ENCODE results near the gene KCNQ1.

The KCNQ1 gene

GRCh38 chr11:2708757-2709281 is 264.0 kb downstream of the KCNQ1 start:
- no peak for DNase-seq

GRCh38 chr11:2709429-2709828 is 264.6 kb downstream of the KCNQ1 start:
- no peak for DNase-seq

DNA sequence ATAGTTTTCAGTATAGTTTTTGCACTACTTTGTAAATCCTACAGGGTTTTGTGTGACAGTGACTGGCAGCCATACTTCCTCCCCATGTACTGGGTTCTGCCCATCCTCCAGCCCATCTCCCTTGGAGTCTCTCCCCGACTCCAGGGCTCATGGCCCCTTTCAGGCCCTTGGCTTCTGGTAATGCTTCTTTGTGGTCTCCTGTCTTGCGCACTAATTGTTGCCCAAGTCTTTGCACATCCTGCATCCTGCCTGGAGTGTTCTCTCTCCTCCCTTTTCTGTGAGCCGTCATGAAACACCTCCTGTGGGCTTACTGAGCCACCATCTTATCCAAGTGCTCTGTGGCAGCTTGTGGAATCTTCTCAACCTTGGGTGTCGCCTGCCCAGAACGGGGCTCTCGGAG is 266.4 kb downstream of the KCNQ1 start:
- no peak for DNase-seq

- DNase-seq = no peak
Observed at GRCh38 chr11:2713094-2713493, 268.3 kb downstream of the KCNQ1 start.

DNA sequence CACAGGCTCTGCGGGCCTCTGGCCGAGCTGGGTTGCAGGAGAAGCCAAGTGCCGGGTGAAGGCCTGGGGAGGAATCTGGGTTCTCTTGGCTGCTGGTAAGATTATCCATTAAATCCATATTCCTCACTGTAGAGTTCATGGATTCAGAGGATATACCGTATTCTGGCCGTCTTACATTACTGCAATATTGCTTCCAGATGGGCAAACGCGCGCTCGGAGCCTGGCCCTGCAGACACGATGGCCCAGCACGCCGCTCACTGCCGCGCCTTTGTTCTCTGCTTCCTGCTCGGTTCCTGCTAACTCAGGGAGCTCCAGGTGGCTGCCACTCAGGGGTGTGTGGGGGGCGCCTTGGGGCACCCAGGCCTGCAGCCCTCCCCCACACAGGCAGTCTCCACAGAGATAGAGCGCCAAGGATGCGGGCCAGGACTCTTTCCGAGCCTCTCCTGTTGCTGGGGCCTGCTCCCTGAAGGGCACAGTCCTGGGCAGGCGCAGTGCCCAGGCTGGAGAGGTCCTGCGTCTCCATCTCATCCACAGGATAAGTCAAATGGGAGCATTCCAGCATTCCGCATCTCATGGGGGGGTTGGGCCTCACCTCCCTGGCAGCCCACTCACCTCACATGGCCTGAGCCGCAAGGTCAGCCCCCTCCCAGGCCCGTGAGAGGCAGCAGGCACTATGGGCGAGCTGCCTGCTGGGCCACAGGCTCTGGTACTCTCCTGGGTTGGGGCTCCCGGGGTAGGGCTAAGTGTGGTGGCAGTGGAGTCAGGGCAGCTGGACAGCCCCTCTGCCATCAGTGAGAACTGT is 269.1 kb downstream of the KCNQ1 start:
- no peak for DNase-seq

DNA sequence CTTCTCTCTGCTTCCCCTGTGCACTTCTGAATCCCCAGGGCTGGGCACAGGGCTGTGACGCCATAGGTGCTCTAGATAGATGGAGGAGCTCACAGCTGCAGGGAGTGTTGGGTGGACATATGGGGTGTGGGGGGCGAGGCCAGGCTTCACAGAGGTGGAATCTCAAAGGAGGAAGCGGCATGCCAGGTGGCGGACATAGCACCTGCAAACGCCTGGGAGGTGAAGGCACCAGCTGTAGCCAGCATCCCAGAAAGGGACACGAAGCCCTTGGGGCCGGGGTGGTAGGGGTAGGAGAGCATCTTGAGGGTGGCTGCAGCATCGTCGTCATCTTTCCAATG is 269.6 kb downstream of the KCNQ1 start:
- no peak for DNase-seq

DNA sequence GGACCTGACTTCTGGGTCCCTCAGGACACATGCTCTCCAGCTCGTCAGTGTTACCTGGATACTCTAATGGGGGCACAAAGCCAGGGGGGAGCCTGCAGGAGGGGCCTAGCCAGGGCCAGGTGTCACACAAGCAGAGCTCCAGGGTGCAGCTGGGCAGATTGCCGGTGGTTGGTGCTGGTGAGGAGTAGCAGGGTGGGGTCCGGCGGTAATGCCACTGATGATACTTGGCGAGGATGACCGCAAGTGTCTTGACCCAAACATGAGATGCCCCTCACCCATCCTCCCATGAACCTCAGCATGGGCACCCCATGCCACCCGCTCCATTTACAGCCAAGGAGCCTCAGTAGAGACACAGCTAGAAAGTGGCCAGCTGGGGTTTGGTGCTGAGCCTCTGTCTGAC is 270.1 kb downstream of the KCNQ1 start:
- no peak for DNase-seq

DNA sequence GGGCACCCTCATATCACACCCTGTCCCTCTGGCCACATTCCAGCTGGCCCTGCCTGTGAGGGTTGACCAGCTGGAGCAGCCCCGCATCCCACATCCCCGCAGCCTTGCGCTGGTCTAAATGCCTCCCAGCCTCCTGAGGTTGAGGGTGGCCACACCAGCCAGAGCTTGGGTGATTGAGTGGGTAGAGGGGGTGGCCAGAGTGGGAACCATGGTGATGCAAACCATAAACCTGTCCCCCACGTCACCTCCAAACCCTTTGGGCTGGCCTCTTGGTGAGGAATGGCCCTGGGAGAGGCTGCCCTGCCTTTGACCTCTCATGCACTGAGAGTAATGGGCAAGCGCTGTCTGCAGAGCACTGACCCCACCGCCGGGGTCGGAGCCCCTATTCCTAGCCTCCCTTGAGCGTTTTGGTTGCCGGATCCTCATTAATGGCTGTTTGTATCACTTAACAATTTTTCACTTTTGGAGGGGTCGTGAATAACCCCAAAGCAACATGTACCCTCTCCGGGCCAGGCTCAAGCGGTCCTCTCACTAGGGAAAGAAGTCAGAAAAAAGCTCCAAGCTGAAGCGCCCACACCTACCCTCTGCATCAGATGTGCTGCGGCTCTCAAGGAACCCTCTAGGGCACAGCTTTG is 271.0 kb downstream of the KCNQ1 start:
- DNase-seq = no peak

GRCh38 chr11:2716376-2717095 is 271.7 kb downstream of the KCNQ1 start:
- no peak for DNase-seq

DNA sequence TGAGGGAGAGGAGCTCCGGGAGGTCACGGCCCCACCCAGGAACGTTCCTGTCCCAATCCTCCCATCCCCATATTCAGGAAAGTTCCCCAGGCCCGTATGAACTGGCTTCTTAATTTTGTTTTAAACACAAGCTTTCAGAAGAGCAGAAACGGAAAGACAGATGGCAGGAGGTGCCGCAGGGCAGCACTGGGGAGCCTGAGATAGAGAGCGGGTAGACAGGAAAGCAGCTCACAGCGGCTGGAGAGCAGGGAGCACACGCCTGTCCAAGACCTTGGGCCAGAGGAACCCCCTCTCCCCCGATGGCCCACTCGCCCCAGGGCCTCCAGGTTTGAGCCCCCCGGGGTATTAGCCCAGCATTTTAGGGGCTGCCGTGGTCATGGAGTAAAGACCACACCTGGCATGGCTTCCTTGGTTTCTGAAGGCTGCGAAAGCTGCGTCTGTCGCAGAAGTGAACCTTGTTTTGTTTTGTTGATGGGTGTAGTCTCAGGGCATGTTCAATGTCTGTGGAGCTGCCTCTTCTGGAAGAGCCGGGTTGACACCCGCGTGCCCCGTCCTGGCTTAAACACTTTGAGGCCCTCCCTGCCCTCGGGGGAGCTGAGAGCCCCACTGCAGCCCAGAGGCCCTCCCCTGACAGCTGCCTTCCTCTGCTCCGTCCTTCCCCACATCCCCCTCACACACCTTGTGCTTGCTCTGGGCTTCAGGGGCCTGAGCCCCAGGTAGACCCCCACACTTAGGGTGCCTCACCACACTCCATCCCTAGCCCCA is 272.9 kb downstream of the KCNQ1 start:
- DNase-seq = no peak

- DNase-seq = no peak
Observed at GRCh38 chr11:2718817-2719438, 274.1 kb downstream of the KCNQ1 start.

- DNase-seq = no peak
Observed at GRCh38 chr11:2719831-2720590, 275.2 kb downstream of the KCNQ1 start.

GRCh38 chr11:2721210-2721916 is 276.6 kb downstream of the KCNQ1 start:
- DNase-seq = no peak

DNA sequence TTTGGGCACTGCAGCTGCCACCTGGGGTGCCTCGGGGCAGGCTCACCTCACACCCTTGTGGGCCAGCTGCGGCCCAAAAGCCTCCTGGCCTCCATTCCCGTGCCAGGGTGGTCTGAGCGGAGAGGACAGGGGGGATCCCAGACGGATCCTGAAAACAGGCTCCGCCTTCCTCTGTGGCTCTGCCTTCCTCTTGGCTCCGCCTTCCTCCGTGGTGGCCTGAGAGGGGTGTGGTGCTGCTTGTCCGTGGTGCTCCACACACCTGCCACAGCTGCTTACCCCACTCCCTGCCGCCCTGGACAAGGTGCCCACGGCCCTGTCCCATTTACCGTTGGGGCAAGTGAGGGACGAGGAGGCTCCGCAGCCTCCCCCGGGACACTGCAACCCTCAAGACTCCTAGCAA is 278.1 kb downstream of the KCNQ1 start:
- no peak for DNase-seq

DNA sequence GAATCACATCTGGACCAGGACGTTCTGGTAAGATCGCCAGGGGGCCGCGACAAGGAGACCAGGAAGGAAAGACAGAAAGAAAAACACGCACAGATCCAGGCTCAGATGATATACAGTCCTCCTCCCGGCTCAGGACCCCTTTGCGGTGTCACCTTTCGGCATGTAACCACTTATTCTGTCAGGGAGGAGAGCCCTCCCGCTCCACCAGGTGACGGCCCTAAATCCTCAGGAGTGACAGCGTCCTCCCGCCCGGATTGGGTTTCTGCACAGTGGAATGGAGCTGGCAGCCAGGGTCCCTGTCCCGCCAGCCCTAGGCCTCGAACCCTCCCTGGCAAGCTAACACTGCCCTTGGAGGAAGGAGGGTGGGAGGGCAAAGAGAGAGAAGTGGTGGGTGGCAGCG is 279.3 kb downstream of the KCNQ1 start:
- no peak for DNase-seq

DNA sequence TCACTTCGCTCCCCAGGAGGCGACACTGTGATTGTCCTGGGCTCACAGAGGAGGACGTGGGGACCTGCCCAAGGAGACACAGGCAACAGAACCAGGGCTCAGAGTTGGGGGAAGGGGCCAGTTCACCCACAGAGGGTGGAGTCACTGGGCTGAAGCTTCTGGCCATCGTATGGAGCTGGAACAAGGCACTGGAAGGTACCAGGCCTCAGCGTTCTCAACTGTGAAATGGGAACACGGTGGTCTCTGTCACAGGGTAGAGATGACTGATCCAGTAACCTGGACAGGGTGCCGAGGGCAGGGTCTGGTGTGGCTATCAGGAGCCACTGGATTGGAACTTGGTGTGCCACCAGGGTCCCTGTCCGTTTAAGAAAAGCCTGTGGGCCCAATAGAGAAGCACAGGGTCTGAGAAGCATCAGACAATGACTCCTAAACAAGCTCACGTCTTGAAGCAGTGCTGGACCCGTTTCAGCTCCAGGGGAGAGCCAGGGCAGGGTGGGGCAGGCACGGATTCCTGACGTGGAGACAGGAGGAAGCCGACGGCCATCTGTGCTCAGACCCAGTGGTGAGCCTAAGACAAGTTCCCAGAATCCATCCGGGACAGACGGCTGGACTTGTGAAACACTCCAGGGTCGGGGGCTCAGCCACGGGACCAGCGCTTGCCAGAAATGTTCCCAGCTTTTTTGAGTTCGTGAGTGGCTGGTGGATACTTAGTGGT is 280.0 kb downstream of the KCNQ1 start:
- DNase-seq = no peak

DNA sequence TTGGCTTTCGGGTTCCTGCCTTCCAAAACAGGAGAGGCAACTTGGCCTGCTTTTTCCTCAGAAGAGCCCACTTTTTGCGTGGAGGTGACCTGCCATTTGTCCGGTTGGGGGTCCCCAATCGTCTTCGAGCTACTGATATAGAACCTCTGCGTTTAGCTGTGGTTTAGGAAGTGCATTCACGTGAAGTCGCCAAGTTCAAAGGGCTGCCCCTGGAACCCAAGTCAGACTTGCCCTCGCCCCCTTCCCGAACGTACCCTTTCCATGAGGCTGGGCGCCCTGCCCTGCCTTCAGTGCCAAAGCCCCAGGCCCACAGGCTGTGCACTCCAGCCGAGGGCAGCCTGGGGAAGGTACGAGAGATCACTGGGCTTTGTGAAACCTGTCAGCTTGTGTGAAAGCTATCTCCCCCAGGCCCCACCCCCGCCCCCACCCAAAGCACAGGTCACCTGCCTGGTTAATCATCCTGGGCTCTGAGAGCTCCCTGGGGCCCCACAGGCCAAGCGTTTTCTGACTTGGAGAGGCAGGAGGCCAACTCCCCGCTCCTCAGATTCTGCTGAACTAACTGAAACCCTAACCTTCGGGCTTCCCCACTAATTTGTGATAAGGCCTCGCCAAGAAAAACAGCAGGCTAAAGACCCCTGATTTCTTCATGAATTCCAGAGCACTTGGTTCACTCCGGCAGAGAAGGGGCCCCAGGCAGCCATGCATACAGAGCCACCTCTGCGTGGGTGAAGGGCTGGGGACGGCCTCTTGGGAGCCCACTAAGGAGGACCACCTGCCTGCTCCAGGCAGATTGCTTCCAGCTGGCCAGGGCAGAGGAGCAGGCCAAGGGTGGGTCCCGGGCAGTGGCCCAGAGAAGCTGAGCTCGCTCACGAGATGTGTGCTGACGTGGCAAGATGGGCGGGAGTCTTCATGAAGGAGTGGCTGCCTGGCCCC is 280.8 kb downstream of the KCNQ1 start:
- DNase-seq = no peak

GRCh38 chr11:2726964-2727363 is 282.2 kb downstream of the KCNQ1 start:
- DNase-seq = no peak

- DNase-seq = no peak
Observed at GRCh38 chr11:2728128-2728662, 283.4 kb downstream of the KCNQ1 start.
